HG03432 (cell line): Measurements from ENCODE around the gene OCIAD1.
"Not testable (repeated sequence)": the region's sequence is repeated elsewhere in the genome, so short reads cannot be mapped to it uniquely, and the experiment has no call there.

ENCODE experiments used
- ATAC-seq: cut with Tn5 transposase; IDR thresholded peaks from one replicate; pipeline ENCODE4 v1.9.1; 2021; ENCODE audit warnings: mild to moderate bottlenecking, moderate library complexity; ENCODE audit not compliant: unreplicated experiment

The OCIAD1 gene

DNA sequence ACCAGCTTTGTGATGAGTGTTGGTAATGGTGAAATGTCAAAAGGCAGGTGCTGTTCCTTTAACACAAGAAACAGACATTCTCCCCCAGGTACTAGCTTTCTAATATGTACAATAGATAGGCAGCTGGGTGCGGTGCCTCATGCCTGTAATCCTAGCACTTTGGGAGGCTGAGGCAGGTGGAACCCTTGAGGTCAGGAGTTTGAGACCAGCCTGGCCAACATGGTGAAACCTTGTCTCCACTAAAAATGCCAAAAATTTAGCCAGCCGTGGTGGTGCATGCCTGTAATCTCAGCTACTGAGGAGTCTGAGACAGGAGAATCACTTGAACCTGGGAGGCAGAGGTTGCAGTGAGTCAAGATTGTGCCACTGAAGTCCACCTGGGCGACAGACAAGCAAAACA lies 50.8 kb downstream of the OCIAD1 start:
- not testable (repeated sequence) for ATAC-seq

DNA sequence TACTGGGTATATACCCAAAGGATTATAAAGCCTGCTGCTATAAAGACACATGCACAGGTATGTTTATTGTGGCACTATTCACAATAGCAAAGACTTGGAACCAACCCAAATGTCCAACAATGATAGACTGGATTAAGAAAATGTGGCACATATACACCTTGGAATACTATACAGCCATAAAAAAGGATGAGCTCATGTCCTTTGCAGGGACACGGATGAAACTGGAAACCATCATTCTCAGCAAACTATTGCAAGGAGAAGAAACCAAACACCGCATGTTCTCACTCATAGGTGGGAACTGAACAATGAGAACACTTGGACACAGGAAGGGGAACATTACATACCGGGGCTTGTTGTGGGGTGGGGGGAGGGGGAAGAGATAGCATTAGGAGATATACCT lies 58.9 kb downstream of the OCIAD1 start:
- ATAC-seq: not testable (repeated sequence)

DNA sequence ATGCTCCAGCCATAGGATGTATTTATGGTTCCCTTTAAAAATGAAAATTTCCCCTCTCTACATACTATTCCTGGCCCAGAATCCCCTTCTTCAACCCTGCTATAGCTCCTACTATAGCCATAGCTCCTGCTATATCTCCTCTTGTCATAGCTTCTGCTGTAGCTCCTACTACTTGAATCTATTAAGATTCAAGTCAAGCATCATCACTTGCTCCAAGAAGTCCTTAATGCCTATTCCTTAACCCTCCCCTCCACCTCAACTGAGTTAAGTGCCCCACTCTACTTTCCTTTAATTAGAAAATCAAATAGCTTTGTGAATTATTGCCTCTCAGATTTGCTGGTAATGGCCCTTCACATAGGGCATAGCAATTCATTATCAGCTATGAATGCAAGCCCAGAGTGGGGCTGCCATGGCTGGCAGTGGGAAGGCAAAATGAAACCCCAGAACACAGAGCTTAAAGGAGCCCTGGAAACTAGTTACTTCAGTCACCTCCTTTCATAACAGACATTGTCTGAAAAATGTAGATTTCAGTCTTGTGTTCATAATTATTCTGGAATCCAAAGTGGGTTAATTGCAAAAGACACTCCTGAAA lies 60.2 kb downstream of the OCIAD1 start:
- no peak for ATAC-seq

DNA sequence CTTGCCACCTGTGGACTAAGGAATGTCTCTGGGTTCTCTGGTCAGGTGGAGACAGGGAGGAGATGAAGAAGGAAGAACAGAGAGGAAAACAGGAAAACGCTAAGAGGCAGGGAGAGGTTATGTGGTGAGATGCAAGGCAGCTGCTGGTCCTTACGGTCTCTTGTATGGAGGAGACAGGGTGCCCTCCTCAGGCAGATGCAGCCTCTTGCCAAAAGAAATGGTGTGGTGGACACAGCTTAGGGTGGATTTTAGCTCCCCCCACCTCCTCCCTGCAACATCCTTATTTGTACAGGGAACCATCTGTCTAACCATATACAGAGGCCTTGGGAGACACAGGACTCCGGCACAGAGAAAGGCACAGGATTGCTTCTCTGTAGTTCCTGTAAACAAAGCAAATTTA lies 66.0 kb downstream of the OCIAD1 start:
- no peak for ATAC-seq

DNA sequence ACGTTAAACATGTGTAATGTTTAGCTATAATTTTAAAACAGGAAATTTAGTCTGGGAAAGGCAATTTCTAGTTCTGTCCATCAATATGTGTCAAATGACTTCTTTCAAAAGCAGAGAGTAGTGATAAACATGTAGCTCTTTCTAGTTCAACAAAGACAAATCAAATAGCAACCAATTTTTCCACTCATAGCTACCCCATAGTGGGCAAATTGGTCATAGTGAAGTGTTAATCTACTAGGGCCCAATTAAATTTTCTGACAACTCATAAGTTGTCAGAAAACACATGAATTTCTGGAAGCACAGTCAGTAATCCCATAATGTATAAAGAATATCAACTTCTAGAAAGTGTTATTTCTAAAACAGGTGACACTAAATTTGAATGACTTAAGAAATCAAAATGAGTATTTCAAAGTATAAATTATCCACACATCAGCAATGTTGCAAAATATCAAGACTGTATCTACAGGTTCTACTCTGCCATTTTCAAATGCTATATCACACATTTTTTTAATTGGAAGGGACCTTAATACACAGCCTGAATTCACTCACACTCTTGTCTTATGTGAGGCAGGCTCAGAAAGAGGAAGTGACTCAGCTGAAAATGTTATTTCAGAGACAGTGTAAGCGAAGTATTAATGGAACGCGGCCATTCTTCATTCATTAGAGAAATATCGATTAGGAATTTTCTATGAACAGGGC lies 68.0 kb downstream of the OCIAD1 start:
- peak; percentile 87 for ATAC-seq

DNA sequence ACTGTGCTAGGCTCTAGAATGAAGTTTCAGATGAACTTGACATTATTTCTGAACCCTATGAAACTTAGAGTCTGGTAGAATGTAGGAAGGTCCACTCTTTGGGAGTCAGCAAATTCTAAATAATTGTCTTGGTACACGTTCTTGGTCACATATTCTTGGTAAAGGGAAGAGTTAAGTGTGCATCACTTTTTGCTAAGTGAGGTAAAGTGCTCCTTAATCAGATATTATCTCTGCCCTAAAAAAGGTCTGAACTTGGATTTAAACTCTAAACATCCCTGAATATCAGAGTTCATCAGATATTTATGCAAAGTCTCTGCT lies 68.5 kb downstream of the OCIAD1 start:
- ATAC-seq: peak; percentile 21

DNA sequence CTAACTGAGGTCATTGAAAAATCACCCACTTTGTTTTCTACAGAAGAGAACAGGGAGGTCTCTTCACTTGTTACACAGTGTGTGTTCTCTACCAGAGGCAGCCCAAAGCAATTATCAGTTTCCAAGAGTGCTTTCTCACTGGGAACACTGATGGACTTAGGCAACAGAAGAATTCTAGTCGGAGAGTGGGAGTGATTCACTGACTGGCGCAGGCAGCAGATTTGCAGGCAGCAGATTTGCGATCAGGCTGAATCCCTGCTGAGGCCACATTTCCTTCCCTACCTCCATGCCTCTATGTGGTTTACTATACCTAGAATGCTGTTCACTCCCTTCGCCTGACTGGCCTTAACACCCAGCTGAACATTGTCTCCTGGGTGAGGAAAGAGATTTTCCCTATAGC lies 69.1 kb downstream of the OCIAD1 start:
- ATAC-seq: peak; percentile 21

DNA sequence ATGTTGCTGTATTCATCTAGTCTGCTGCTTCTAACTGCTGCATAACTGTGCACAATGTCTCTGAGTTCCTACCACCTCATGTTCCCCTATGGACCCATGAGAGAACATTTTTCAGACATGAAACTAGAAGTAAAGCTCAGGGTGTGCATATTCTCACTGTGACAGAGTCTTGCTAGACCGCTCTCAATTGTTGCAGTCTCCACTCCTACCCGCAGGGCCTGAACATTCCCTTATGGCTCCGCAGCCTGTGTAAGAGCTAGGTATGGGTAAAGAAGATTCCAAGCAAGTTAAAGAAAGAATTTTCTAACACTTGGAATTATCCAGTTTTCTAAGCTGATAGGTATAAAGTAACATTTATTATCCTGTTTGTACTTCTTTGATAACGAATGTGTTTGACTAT lies 70.3 kb downstream of the OCIAD1 start:
- no peak for ATAC-seq

DNA sequence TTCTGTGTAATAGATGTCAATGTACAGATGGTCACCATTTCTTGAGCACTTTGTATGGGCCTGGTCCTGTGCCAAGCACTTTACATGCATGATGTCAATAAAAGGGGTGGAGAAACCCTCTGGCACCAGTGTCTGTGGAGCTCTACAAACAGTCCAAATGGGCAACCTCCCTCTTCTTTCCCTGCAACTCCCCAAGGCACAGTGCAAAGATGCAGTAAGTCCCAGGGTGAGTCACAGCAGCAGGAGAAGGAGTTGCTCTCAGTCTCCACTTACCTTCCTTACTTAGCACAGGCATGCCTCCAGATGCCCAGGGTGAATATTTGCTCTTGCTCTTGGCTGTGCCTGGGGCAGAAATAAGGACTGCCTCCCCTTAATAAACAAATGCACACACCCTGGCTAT lies 71.4 kb downstream of the OCIAD1 start:
- ATAC-seq: no peak

DNA sequence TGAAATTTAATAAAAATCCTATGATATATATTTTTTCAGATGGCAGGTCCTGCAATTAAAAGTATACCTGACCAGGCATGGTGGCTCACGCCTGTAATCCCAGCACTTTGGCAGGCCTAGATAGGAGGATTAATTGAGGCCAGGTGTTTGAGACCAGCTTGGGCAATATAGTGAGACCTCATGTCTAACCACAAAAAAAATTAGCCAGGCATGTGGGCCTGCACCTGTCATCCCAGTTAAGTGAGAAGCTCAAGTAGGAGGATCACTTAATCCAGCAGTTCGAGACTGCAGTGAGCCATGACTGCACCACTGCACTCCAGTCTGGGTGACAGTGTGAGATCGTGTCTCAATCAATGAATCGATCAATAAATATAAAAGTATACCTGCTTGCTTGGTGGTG lies 73.2 kb downstream of the OCIAD1 start:
- ATAC-seq: no peak

DNA sequence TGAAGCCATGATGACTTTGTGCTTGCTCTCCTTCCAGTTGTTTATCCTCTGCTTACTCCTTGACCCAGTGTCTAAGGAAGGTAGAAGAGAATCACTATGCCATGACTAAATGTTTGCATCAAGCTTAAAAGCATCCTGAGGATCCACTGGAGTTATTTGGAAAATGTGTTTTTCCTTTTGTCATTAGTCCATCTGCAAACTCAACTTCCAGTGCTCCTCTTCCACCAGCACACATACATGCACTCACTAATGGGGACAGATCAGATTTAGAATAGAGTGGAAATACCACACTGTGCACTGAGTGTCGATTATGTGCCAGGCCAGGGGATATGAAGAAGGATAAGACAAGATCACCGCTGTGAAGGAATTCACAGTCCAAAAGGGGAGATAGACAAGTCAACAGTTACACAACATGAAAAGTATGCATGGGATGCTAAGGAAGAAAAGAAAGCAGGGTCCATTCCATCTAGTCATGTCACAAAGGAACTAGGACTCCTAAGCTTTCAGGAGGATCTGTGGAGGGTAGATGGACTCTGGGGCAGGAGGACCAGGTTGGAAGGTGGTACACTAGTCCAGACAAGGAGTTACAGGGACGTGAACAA lies 73.8 kb downstream of the OCIAD1 start:
- no peak for ATAC-seq

DNA sequence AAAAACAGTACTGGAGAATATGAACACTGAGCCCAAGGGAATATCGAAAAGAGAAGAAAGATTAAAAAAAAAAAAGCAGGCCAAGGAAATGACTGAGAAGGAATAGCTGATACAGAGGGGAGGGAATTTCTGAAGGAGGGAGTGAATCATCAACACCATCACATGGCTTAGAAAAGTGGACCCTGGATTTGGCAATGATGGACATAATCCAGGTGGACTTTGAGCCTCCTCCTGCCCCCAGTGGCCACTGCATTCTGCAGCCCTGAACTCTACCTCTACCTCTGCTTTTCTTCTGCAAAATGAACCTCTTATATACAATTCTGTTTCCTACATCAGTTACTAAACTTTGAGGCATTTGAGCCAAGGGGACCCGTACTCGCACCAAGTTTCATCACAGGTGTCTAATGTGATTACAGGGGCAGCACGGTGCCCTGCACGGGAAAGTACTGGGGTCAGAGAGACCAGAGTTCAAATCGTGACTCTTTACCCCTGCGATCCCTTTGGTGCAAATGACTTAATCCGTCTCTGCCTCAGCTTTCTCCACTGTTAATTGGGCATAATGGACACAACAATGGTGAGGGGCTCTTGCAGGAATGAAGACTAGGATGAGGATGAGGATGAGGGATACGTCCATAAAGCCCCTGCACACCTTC lies 74.6 kb downstream of the OCIAD1 start:
- no peak for ATAC-seq

DNA sequence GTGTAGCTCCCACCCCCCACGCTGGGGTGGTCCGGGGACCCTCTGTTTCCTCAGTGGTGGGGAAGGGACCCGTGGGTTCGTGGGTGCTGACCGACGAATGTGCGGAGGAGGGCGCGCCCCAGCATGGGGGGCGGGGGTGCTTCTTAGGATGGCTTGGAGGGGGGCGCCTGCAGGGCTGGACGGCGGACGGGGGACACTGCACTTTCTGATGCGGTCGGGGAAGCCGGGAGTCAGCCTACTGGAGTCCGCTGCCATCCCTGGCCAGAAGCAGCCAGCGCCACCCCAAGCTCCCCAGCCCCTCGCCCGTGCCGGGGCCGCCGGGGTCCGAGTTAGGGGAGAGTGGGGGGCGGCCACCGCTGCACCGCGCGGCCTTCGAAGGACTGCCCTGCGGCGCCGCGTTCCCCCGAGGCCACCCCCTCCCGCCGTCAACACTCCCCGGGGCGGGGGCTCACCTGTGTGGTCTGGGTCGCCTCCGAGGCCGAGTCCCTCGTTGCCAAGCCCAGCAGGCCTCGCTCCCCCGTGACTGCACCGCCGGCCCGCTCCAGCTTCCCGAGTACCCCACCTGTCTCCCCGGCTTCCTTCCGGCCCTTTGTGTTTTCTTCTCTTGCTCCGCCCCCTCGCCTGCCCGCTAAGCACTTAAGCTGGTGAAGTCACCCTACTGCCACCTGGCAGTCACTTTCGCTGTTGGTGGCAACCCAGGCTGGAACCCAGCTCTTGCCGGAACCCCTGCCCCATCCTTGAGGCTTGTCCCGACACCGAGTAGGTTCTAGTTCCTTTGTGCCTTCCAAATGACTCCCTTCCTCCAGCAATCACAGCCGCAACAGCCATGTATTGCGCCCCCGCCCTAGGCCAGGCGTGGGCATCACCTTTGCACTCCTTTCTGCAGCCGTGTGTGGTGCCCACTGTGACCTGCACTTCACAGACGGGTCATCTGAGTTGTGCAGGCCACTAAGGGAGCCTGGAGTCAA lies 75.6 kb downstream of the OCIAD1 start, which contains the start of gene OCIAD2:
TSS of gene OCIAD2 (minus strand) at position 569 of the 968 bp plus-strand sequence. CDS start 2,225 bp downstream, outside the sequence.
- ATAC-seq: peak; percentile 97

DNA sequence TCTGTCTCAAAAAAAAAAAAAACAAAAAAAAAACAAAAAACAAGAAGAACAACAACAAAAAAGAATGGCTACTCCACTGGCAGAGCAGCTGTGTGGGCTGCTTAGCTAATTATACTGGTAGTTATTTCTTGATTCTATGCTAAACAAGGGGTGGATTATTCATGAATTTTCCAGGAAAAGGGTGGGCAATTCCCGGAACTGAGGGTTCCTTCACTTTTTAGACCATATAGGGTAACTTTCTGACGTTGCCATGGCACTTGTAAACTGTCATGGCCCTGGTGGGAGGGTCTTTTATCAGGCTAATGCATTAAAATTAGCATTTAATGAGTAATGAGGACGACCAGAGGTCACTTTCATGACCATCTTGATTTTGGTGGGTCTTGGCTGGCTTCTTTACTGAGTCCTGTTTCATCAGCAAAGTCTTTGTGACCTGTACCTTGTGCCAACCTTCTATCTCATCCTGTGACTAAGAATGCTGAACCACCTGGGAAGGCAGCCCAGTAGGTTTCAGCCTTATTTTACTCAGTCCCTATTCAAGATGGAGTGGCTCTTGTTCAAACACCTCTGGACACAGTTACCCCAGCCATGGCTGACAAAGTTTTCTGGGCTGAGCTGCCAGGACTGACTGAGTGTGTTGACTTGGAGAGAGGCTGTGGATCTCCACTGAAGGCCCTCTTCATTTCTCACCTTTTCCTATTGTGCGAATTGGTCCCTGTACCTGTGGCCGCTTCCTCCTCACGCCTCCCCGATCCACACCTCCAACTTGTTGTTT lies 77.0 kb downstream of the OCIAD1 start:
- no peak for ATAC-seq

DNA sequence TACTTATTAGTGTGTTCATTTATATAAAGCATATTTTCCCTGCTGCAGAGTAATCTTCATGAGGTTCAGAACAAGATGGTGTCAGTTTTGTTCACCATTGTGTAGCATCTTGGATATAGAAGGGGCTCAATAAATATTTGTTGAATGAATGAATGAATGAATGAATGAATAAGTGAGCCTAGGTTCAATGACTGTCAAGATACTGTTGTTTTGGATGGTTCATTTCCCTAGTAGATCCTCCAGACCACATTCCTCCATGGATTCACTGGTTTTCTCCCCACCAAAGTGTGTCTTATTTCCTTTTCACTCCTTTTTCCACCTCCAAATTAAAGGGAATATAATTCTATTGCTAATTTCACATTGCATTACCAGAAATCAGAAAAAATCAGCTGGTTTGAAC lies 77.8 kb downstream of the OCIAD1 start:
- ATAC-seq: no peak

DNA sequence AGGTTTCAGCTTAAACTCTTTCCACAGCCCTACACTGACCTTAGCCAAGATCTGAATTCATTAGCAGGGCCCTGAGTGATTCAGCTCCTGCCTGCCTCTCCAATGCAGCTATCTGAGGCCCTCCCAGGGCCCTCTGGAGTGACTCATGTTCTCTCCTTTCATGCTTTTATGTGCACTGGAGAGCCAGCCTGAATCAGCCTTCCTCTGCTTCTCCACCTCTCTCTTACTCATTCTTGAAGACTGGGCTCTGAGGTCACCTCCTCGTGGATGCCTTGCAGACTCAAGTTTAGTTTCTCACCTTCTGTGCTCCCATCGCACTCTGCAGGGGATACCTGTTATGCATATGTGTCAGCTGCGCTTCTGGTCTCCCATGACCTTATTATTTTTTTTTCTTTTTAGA lies 78.8 kb downstream of the OCIAD1 start:
- peak; percentile 24 for ATAC-seq

DNA sequence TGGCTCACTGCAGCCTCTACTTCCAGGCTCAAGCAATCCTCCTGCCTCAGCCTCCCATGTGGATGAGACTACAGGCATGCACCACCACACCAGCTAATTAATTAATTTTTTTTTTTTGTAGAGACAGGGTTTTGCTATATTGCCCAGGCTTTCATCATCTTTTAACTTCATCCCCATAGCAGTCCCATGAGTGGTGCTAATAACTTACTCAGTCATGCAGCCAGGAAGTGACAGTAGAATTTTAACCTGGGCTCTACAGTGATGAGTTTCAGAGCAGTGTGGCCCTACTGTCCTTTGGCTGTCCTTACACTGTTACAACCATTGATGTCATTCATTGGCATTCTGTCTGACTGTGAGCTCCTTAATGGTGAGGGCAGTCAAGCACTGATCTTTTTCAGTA lies 79.6 kb downstream of the OCIAD1 start:
- no peak for ATAC-seq
